Kidney tubule cell (primary cell): ENCODE measurements around the gene TTC39B.

Source experiments
- DNase-seq: peaks from one replicate; pipeline ENCODE4 v3.0.0-alpha.2; 2018; ENCODE audit warnings: low spot score

Gene TTC39B

DNA sequence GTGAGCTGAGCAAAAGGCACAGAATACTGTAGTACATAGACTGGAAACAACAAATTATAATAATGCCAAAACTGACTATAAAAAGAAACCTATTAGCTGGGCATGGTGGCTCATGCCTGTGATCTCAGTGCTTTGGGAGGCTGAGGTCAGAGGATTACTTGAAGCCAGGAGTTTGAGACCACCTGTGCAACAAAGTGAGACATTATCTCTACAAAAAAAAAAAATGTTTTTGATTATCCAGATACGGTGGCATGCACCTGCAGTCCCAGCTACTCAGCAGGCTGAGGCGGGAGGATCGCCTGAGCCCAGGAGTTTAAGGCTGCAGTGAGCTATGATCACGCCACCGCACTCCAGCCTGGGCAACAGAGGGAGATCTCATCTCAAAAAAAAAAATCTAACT is 175.9 kb downstream of the TTC39B start:
- DNase-seq = no peak

- no peak for DNase-seq
Measured at GRCh38 chr9:15127831-15128230, 179.2 kb downstream of the TTC39B start.

- no peak for DNase-seq
Measured at GRCh38 chr9:15121630-15122029, 185.4 kb downstream of the TTC39B start.

DNA sequence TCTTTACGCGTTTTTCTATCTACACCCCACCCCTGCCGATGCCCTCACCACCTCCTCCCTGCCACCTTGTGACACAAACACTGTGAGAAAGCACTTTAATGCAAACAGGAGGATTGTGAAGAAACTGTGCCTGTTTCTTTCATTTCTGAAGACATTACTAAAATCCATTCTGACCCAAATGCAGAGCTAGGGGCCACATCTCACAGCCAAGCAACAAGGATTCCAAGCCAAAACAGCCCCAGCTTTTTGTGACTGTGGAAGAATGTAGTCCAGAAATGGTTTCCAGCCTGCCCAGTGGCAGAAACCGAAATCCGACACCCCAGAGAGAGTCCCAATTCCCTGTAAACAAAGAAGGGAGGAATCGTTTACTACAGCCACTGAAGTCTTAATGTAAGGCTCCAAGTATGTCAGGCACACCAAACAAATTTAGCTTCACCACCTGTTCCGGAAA is 190.9 kb downstream of the TTC39B start:
- DNase-seq = no peak

GRCh38 chr9:15115702-15116101 is 191.3 kb downstream of the TTC39B start:
- no peak for DNase-seq

GRCh38 chr9:15115041-15115440 is 192.0 kb downstream of the TTC39B start:
- DNase-seq = no peak
